SW480 (cell line): ENCODE data around the gene ZNF644.
"Not testable (repeated sequence)": the region's sequence is repeated elsewhere in the genome, so short reads cannot be mapped to it uniquely, and the experiment has no call there.

Experiments
- DNase-seq: peaks from one replicate; pipeline ENCODE4 v3.0.0-alpha.2; 2016; ENCODE audit warnings: low spot score

ZNF644 gene

DNA sequence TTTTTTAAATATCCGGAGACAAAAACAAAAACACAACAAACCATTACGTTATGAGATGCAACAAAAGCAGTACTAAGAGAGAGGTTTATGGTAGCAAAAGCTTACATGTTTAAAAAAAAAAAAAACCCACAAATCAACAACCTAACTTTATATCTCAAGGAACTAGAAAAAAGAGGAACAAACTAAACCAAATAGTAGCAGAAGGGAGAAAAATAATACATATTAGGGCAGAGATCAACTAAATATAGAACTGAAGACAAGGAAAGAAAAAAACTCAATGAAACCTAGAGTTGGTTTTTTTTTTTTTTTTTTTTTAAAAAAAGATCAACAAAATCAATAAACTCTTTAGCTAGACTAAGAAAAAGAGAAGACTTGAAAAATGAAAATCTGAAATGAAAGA lies 34.9 kb downstream of the ZNF644 start:
- DNase-seq = no peak

DNA sequence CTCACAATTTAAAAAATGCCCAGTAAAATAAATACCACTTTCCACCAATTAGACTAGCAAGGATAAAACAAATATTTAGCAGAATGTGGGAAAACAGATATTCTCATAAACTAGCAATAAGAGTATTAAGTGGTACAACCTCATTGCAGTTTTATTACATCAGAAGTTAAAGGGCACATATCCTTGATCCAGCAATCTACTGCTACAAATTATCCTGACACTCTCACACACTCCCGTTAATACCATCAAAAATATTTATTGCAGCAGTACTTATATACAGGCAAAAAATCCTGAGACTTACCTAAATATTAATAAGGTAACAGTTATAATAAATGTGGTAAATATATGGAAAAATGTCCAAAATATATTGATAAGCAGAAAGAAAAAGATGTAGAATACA lies 44.3 kb downstream of the ZNF644 start:
- no peak for DNase-seq

DNA sequence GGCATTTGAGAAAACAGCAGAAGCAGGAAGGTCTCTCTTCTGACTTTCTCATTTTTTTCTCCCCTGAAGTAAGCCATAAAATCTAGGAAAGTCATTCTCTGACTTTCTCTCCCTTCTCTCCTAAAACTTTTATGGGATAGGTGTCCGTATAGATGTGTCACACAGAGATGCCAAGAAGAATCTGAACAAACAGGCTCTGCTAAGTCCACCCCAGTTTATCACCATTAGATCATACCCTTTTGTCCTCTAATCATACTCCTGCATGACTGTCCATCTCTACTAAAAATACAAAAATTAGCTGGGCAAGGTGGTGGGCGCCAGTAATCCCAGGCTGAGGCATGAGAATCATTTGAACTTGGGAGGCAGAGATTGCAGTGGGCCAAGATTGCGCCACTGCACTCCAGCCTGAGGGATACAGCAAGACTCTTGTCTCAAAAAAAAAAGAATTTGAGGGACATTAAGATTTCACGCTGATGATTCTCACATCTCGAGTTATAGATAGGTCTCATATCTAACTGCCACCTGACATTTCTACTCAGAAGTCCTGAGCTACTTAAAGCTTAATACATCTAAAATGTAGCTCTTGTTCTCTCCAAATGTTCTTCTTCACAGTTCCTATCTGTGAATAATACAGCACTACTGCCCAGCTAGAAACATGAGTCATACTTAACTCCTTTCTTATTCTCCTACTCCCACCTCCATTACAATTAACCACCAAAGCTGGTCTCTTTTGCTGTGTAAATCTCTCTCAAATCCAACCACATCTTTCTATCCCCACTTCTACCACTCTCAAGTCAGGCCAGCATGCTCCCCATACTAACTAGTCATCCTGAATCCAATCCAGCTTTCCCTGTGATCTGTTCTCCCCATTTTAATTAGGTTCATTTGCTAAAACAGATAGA lies 47.7 kb downstream of the ZNF644 start:
- DNase-seq = peak; percentile 17

DNA sequence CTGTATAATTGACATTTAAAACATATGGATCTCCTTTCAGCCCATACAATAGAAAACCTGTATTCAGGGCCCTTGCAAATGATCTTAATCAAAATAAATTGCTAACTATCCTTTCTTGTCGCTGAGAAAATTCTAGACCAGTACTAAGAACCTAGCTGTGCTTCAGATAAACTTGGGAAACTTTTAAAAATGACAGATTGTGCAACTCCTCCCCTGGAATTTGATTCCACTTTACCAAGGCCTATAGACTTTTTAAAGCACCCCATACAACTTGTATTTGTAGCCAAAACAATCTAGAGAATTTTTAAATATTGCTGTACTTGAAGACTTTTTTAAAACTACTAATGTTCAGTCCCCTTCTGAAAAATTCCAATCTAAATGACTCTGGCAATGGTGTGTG lies 51.6 kb downstream of the ZNF644 start:
- no peak for DNase-seq

DNA sequence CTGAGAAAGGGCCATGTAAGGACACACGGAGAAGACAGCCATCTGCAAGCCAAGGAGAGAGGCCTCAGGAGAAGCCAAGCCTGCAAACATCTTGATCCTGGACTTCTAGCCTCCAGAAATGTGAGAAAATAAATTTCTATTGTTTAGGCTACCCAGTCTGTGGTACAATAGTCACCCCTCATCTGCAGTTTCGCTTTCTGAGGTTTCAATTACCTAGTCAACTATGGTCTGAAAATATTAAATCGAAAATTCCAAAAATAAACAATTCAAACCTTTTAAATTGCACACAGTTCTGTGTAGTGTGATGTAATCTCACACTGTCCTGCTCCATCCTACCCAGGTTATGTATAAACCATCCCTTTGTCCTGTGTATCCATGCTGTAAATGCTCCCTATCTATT lies 52.6 kb downstream of the ZNF644 start:
- no peak for DNase-seq

DNA sequence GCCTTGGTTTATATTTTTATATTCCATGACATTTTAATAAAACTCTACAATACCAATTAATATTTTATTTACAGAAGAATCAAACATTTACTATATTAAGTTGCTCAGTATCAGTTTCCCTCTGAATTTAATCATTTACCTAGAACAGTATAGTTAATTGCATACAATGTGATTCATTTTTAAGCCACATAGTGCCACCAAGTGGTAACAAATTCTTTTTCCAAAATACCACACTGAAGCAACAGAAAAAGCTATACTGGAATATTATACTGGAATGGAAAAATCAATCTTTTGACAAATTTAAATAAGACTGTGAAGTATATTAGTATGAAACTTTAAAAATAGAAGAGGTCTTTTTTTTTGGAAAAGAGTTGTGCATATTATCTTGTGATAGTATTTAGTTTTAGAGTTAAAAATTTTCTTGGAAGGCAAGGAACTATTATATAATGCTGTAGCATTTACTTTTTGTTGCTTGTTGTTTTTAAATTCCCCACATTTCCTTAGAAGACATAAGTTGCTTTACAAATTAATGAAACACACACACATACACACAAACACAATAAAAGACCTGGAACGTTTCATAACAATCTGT lies 57.3 kb downstream of the ZNF644 start:
- peak; percentile 22 for DNase-seq

DNA sequence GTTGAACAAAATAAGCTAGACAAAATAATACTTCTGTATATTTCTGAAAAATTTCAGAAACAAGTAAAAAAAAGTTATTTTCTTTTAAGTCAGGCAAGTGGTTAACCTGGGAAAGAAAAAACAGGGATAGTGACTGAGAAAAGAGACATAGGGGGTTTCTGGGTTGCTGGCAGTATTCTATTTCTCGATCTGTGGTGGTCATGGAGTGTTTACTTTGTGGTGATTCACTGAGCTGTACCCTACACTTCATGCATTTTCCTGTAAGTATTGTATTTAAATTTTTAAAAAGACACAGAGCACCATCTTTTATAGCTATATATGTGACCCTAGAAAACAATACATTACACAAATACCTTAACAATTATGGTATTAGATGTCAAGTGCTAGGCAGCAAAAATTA lies 58.2 kb downstream of the ZNF644 start:
- DNase-seq = no peak

DNA sequence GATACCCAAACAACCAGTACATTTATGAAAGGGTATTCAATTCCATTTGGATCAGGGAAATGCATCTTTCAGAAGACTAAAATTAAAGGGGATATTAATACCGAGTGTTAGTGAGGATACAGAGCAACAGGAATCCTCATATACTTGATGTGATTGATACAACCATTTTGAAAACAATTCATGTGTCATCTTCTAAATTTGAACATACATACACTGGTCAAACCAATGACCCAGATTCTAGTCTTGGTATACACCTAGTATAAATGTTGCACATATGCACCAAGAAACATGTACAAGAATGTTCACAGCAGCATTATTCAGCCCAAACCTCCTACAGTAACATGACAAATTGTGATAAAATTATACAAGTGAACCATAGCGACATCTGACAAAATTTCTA lies 58.6 kb downstream of the ZNF644 start:
- no peak for DNase-seq

DNA sequence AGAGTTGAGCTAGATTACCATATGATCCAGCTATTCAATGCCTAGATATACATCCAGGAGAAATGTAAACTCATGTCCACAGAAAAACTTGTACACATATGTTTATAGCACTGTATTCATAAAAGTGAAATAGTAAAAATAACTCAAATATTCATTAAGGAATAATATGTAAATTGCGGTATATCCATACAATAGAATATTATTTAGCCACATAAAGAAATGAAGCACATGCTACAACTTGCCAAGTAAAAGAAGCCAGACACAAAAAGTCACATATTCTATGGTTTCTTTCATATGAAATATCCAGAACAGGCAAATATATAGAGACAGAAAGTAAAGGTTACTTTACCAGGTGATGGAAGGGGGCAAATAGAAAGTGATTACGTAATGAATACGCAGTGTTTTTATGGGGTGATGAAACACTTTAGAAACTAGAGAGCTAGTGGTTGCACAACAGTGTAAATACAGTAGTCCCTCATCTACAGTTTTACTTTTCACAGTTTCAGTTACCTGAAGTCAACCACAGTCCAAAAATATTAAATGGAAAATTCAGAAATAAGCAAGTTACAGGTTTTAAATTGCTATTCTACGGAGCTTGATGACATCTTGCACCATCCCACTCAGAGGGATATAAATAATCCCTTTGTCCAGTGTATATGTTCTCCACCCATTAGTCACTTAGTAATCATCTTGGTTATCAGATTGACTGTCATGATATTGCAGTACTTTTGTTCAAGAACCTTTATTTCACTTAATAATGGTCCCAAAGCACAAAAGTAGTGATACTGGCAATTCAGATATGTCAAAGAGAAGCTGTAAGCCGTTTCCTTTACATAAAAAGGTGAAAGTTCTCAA lies 62.3 kb downstream of the ZNF644 start:
- DNase-seq = no peak

DNA sequence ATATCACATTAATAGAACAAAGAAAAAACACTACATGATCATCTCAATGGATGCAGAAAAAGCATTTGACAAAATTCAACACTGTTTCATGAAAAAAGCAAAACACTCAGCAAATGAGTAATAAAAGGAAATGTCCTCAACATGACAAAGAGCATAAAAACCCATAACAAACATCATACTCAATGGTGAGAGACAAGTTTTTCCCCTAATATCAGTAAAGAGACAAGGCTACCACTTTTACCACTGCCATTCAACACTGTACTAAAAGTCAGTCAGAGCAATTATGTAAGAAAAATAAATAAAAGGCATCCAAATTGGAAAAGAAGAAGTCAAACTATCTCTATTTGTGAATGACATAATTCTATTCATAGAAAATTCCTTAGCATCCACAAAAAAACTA lies 64.3 kb downstream of the ZNF644 start:
- DNase-seq = no peak

DNA sequence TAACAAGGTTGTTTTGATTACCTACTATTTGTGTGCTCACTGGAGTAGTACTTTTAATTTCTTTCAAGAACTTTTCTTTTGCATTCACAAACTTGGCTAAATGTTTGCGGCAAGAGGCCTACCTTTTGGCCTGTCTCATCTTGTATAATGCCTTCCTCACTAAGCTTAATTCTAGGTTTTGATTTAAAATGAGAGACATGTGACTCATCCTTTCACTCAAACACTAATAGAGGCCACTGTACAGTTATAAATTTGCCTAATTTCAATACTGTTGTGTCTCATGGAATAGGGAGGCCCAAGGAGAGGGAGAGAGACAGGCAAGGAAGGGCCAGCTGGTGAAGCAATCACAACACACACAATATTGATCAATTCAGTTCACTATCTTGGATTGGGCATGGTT lies 66.1 kb downstream of the ZNF644 start:
- no peak for DNase-seq

DNA sequence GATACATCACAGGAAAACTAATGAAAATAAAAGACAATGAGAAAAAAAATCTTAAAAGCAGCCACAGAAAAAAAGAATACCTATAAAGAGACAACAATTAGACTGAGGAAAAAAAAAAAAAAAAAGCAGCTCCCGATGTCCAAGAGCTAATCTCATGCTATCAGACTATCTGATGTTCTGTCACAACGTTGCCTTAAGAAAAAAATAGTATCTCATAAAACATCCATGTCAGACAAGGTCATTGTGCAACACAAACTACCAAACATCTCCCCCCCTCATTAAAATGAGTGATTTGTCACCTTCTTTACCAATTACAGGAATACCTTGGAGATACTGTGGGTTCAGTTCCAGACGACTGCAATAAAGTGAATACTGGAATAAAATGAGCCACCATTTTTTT lies 68.9 kb downstream of the ZNF644 start:
- no peak for DNase-seq

DNA sequence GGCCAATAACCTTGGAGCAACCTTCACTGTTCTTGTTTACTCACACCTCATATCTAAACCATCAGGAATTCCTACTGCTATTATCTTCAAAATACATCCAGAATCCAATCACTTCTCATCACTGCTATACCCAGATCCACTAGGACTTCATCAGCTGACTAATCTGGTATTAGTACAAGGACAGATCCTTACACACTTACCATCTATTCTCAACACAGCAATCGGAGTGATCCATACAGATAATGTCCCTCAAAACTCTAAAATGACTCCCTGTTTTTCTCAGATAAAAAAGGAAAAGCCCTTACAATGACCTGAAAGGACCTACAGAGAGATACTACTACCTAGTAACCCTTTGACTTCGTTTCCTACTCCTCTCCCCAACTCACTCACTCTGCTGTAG lies 70.8 kb downstream of the ZNF644 start:
- no peak for DNase-seq

DNA sequence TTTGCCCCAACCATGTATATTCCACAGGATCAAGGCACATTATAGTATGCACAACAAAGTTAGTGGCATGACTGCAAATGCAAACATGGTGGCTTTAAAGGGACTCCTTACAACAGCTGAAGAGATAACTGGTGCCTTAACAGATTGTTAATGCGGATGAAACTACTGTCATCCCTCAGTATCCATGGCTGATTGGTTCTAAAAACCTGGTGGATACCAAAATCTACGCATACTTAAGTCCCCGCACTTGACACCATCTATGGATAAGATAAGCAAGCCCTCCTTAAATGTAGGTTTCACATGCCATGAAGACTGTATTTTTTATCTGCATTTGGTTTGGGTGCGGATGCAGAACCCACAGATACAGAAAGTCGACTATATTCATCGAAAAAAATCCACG lies 73.5 kb downstream of the ZNF644 start:
- DNase-seq = no peak

DNA sequence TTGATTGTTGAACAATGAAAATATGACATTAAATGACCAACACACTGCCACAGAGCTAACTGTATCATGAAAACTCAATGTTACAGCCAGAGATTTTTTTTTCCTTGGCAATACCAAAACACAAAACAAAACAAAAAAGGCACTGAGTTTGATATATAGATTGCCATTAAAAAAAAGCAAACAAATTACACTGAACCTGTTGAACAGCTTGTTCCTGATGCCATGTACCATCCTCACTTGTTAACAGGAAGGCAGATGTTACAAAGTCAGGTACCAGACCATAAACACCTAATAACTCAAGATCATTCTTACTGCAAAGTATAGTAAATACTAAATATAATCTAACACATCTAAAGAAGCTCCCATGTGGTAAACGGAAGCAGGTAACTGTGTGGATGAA lies 75.2 kb downstream of the ZNF644 start:
- no peak for DNase-seq

DNA sequence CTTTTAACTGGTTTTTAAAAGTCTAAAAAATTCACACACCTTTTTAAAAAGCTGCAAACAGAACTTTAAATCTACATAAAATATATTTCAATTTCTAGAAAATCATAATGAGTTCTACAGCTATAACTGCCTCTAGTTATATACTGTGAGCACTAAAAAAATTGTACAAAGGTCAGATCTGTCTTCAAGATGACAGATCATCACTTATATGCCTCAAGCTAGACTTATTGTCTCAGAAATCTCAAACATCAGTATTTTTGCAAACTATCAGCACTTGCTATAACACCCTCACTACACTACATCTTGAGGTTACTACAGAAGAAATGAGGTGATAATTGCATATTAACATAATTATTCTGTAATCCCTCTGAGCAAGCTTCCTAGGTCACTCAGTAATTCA lies 76.5 kb downstream of the ZNF644 start:
- no peak for DNase-seq

DNA sequence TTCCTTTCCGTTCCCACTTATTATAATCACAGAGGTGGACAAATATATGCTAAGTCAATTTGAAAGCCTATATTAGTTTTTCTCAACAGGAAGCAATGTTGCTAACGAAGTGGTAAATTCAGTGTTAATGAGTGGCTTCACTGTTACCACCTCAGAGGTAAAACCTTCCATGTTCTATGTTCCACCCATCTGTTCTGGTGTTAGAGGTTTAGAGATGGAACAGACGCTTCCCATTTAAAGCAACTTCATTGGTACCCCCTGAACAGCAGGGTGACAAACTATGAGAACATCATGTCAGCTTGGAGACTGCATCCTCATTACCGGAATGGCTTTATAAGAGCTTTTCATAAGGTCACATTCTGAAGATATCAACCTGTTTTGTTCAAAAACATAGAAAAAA lies 77.9 kb downstream of the ZNF644 start:
- no peak for DNase-seq

DNA sequence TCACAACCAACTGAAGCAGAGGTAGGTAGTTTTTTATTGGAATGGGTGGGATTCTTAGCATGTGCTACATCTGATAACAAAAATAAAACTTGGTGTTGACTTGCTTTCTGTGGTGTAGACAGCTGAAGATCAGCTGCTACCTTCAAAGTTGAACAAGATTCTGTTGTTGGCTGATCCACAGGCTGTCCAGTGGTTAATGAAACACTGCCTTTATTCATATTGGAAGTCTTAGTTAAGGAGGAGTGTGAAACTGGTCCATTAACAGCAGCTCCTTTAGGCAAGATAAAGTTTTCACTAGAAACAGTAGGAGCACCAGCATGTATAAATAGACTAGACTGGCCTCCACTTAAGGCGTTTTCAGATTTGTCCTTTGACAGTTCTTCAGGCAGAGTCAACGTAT lies 81.1 kb downstream of the ZNF644 start:
- no peak for DNase-seq

DNA sequence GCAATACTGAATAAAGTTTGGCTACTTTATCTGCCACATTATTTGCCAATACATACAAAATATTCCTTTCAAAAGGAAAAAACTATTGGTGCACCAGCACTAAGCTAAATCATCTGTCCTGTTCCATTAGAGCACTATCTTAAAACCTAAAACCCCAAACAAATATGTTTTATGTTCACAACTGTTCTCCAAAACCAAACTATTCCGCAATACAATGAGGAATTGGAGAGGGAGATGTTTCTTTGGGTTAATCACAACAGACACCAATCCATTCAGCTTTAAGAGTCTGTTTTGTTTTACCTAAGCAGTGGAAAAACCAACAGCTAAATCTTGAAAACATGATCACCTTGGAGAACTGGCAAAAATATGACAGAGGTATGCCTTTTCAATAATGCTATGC lies 85.1 kb downstream of the ZNF644 start:
- no peak for DNase-seq

DNA sequence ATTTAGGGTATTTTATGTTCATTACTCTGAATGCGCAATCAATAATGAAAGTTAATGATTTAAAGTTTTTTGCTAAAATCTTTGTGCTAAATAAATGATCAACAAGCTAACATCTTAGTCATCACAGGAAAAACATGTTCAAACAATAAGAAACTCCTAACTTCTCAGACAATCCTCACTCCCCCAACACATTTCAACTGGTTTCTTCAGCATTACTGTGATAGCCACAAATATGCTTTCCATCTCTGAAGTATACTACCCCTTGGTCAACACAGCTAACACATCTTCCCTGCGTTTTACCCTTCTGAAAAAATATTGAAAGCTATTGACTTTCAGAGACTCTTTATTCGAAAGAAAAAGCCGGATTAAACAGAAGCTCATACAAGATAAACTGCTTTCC lies 85.8 kb downstream of the ZNF644 start:
- no peak for DNase-seq

DNA sequence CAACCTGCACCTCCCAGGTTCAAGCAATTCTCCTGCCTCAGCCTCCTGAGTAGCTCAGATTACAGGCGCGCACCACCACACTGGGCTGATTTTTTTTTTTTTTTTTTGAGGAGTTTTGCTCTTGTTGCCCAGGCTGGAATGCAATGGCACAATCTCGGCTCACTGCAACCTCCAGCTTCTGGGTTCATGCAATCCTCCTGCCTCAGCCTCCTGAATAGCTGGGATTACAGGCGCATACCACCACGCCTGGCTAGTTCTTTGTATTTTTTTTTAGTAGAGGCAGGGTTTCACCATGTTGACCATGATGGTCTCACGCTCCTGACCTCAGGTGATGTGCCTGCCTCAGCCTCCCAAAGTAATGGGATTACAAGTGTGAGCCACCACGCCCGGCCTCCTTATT lies 93.6 kb downstream of the ZNF644 start:
- DNase-seq = not testable (repeated sequence)

DNA sequence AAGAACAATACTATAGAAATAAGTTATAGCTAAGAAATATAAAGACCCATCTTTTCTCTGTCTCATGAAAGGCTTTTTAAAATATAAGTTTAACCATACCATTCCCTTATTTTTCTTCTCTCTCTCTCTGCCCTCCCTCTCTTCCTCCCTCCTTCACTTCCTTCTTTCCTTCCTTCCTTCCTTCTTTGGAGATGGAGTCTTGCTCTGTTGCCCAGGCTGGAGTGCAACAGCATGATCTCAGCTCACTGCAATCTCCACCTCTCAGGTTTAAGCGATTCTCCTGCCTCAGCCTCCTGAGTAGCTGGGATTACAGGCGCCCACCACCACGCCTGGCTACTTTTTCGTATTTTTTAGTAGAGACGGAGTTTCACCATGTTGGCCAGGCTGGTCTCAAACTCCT lies 94.2 kb downstream of the ZNF644 start:
- DNase-seq = not testable (repeated sequence)

DNA sequence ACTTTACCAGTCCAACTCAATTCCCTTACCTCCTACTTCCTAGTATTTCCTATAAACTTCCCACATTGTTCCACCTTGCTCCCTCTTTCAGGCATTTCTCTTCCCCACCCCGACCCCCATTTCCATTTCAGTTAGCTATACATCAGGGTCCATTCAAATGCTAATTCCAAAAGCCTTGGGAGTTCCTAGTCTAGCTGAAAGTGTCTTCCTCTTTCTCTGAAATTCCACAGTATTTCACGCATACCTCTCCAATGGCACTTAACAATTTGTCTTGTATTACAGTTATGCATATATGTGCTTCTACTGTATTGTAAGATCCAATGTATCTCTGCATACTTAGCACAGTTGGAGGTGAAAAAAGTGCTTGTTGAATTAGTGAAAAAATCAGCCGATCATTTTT lies 94.9 kb downstream of the ZNF644 start:
- no peak for DNase-seq
